SK-N-SH (cell line): ENCODE results near the gene SCN2A. TPM values are rescaled to one million over a fixed set of nuclear protein-coding genes. Genes with fewer than 3 reads are reported as not detected.

Source experiments
- CTCF ChIA-PET: fragments of 300-600, 350-600 bp; formaldehyde crosslinking; extraction: SDS; loops from one replicate; lab custom pipeline; 2021; lab: Yijun Ruan, JAX
- POLR2A ChIA-PET: fragments of 350-600 bp; sonication (Branson Sonifier 250); formaldehyde crosslinking; extraction: SDS; loops from one replicate; lab custom pipeline; 2020; ENCODE audit warnings: antibody characterized with exemption, inconsistent platforms; lab: Yijun Ruan, JAX
- DNase-seq: peaks from one replicate; pipeline ENCODE4 v3.0.0; 2012
- H2AFZ ChIP-seq: fragments of 200-600 bp; sonication (generic); 2 replicates; pipeline ENCODE4 v1.8.1; 2016; ENCODE audit warnings: antibody characterized with exemption, mild to moderate bottlenecking, low read depth
- H3F3A ChIP-seq: fragments of 200-600 bp; sonication (generic); replicated peaks from 2 replicates; pipeline ENCODE3; 2016; ENCODE audit warnings: antibody characterized with exemption, mild to moderate bottlenecking; ENCODE audit not compliant: insufficient read depth
- H3K27ac ChIP-seq, 2 experiments: fragments of 200-500 bp in 1 of 2; fragments of 200-600 bp in 1 of 2; sonication (Bioruptor generic) in 1 of 2; sonication (generic), shearing (Covaris generic) in 1 of 2; 2 replicates each; pipeline versions ENCODE4 v1.5.1 to v1.6.1; 2014 to 2016; ENCODE audit warnings: low read depth in 2 of 2, inconsistent platforms in 1 of 2, low read length in 1 of 2, mild to moderate bottlenecking in 1 of 2, mixed read lengths in 1 of 2
- H3K27me3 ChIP-seq: fragments of 200-600 bp; sonication (generic), shearing (Covaris generic); 2 replicates; pipeline ENCODE4 v1.6.1; 2016; ENCODE audit warnings: mixed run types; ENCODE audit not compliant: insufficient read depth
- H3K36me3 ChIP-seq, 2 experiments: fragments of 200-500 bp in 1 of 2; fragments of 200-600 bp in 1 of 2; sonication (Bioruptor generic) in 1 of 2; sonication (generic) in 1 of 2; replicated peaks in 1 of 2; 2 replicates each; pipeline versions ENCODE3 to v1.5.1; 2014 to 2016; ENCODE audit warnings: low read length in 1 of 2, mild to moderate bottlenecking in 1 of 2; ENCODE audit not compliant: insufficient read depth in 2 of 2, control insufficient read depth in 1 of 2
- H3K4me1 ChIP-seq, 2 experiments: fragments of 200-500 bp in 1 of 2; fragments of 200-600 bp in 1 of 2; sonication (Bioruptor generic) in 1 of 2; sonication (generic), shearing (Covaris generic) in 1 of 2; 2 replicates each; pipeline versions ENCODE4 v1.5.1 to v1.6.1; 2014 to 2016; ENCODE audit warnings: low read depth in 1 of 2, low read length in 1 of 2, mixed run types in 1 of 2; ENCODE audit not compliant: insufficient read depth in 2 of 2, control insufficient read depth in 1 of 2
- H3K4me2 ChIP-seq: fragments of 200-600 bp; sonication (generic), shearing (Covaris generic); 2 replicates; pipeline ENCODE4 v1.6.1; 2017; ENCODE audit warnings: mixed run types
- H3K4me3 ChIP-seq, 2 experiments: fragments of 200-500 bp in 1 of 2; fragments of 200-600 bp in 1 of 2; sonication (Bioruptor generic) in 1 of 2; sonication (generic), shearing (Covaris generic) in 1 of 2; 2 replicates each; pipeline versions ENCODE4 v1.5.1 to v1.8.1; 2014 to 2016; ENCODE audit warnings: low read depth in 2 of 2, inconsistent platforms in 1 of 2, low read length in 1 of 2, mild to moderate bottlenecking in 1 of 2, mixed read lengths in 1 of 2, moderate library complexity in 1 of 2
- H3K79me2 ChIP-seq: fragments of 200-600 bp; sonication (generic); 2 replicates; pipeline ENCODE4 v1.8.1; 2017; ENCODE audit warnings: mild to moderate bottlenecking; ENCODE audit not compliant: insufficient read depth
- H3K9ac ChIP-seq: fragments of 200-600 bp; sonication (generic); 2 replicates; pipeline ENCODE4 v1.6.1; 2017; ENCODE audit warnings: mixed run types
- H3K9me2 ChIP-seq: fragments of 200-600 bp; sonication (generic); 2 replicates; pipeline ENCODE4 v1.6.1; 2017; ENCODE audit warnings: mixed run types
- H3K9me3 ChIP-seq: fragments of 200-600 bp; sonication (generic); 2 replicates; pipeline ENCODE4 v1.6.1; 2017; ENCODE audit warnings: mixed run types, mild to moderate bottlenecking, moderate library complexity
- H4K20me1 ChIP-seq: fragments of 200-600 bp; sonication (generic); 2 replicates; pipeline ENCODE4 v1.6.1; 2017; ENCODE audit warnings: mild to moderate bottlenecking, mixed run types; ENCODE audit not compliant: insufficient read depth
- EZH2phosphoT487 ChIP-seq: fragments of 200-600 bp; sonication (generic); IDR thresholded peaks from 2 replicates; pipeline ENCODE4 v1.6.1; 2017; ENCODE audit warnings: low read depth, mixed run types, mild to moderate bottlenecking, antibody characterized with exemption, moderate library complexity, borderline replicate concordance
- FOSL2 ChIP-seq: IDR thresholded peaks from 2 replicates; pipeline ENCODE4 v1.4.0; 2012; ENCODE audit warnings: low read depth, mild to moderate bottlenecking, moderate library complexity, borderline replicate concordance
- FOXM1 ChIP-seq: IDR thresholded peaks from 2 replicates; pipeline ENCODE4 v1.4.0; 2012; ENCODE audit warnings: low read depth, mild to moderate bottlenecking
- IRF3 ChIP-seq: fragments of 150-350 bp; IDR thresholded peaks from 2 replicates; pipeline ENCODE4 v1.6.1; 2016; ENCODE audit warnings: mild to moderate bottlenecking, low read depth, low read length
- MEF2A ChIP-seq: IDR thresholded peaks from 2 replicates; pipeline ENCODE4 v1.4.0; 2012; ENCODE audit warnings: low read depth, borderline replicate concordance
- MXI1 ChIP-seq: IDR thresholded peaks from 2 replicates; pipeline ENCODE4 v1.6.1; 2012; ENCODE audit warnings: mild to moderate bottlenecking, low read depth, low read length, improper control_type of control experiment
- NFIC ChIP-seq: IDR thresholded peaks from 2 replicates; pipeline ENCODE4 v1.4.0; 2012; ENCODE audit warnings: borderline replicate concordance
- PBX3 ChIP-seq: IDR thresholded peaks from 2 replicates; pipeline ENCODE4; 2012
- POLR2AphosphoS5 ChIP-seq: IDR thresholded peaks from 2 replicates; pipeline ENCODE4 v1.6.1; 2012; ENCODE audit warnings: low read depth, low read length
- RAD21 ChIP-seq: IDR thresholded peaks from 2 replicates; pipeline ENCODE4 v1.6.1; 2012; ENCODE audit warnings: mild to moderate bottlenecking, low read length
- REST ChIP-seq: IDR thresholded peaks from 2 replicates; pipeline ENCODE4 v1.6.1; 2012; ENCODE audit warnings: mild to moderate bottlenecking, low read depth, low read length, moderate library complexity
- RFX5 ChIP-seq: IDR thresholded peaks from 2 replicates; pipeline ENCODE4 v1.6.1; 2012; ENCODE audit warnings: mild to moderate bottlenecking, improper control_type of control experiment, low read length
- SIN3A ChIP-seq: IDR thresholded peaks from 2 replicates; pipeline ENCODE4 v1.6.1; 2012; ENCODE audit warnings: low read depth, mild to moderate bottlenecking, low read length, moderate library complexity, borderline replicate concordance
- TEAD4 ChIP-seq: IDR thresholded peaks from 2 replicates; pipeline ENCODE4 v1.4.0; 2012; ENCODE audit warnings: mild to moderate bottlenecking, borderline replicate concordance; ENCODE audit not compliant: insufficient read depth
- USF1 ChIP-seq: IDR thresholded peaks from 2 replicates; pipeline ENCODE4 v1.4.0; 2012; ENCODE audit warnings: low read depth, borderline replicate concordance
- USF2 ChIP-seq: fragments of 150-350 bp; IDR thresholded peaks from 2 replicates; pipeline ENCODE4 v1.6.1; 2017; ENCODE audit warnings: antibody characterized with exemption, low read length, low read depth, borderline replicate concordance
- WGBS: methylation state at CpG from one replicate; pipeline ENCODE4 v1.1.6; 2017; ENCODE audit warnings: low lambda C conversion rate; 5-methylcytosine and 5-hydroxymethylcytosine counted together
- polyA plus RNA-seq, 3 experiments: library from polyadenylated mRNA; depleted of rRNA; stranded (reverse); fragments of >200 nt; gene quantifications; 2 replicates each; pipeline ENCODE4 v1.2.3, GENCODE V29; 2012

SCN2A gene
- polyA plus RNA-seq, 1 of the 3 experiments (the other 2 are of a cell fraction) = 5.1 TPM

- Histone ChIP-seq H3K36me3 (no peaks in the 10 kb centered on the region), H3K9me3 (no peaks in the 10 kb centered on the region), H2AFZ (no peak overlapping the region), H3K4me3 (no peak overlapping the region), H3F3A (no peaks in the 10 kb centered on the region), H3K4me2 (no peak overlapping the region), H3K27me3 (no peaks in the 10 kb centered on the region), H3K79me2 (no peaks in the 10 kb centered on the region), H3K9ac (no peak overlapping the region), H3K4me1 (peaks cover 0 to 2% of the 10 kb centered on the region in 2 experiments; a peak in 2 of 4 replicates), H3K9me2 (no peaks in the 10 kb centered on the region), H3K27ac (no peak overlapping the region), H4K20me1 (no peaks in the 10 kb centered on the region)
- no peak for DNase-seq
- TF ChIP-seq FOSL2 (no peak), REST (no peak), TEAD4 (no peak), USF1 (no peak), MXI1 (no peak), FOXM1 (no peak), MEF2A (no peak), POLR2AphosphoS5 (no peak), SIN3A (no peak), USF2 (no peak), IRF3 (no peak), EZH2phosphoT487 (no peak), RFX5 (no peak), NFIC (no peak), PBX3 (no peak), RAD21 (no peak)
- ChIA-PET POLR2A (no interaction called here), CTCF (no interaction called here)
- WGBS = 67% methylated on average over 4 of the region's 4 CpGs
Measured at GRCh38 chr2:165251366-165251765, 12.2 kb downstream of the SCN2A start.
